Stimulated activated CD4-positive, alpha-beta T cell treated with anti-CD3 and anti-CD28 coated beads, Interleukin-12 subunit alpha, Interleukin-12 subunit beta, amount 100 ng/mL, for 48 hours (primary cell): ENCODE measurements around the gene MKI67.
"Not testable (repeated sequence)": the region's sequence is repeated elsewhere in the genome, so short reads cannot be mapped to it uniquely, and the experiment has no call there.

Source experiments
- DNase-seq, 3 donors: peaks; one replicate each; pipeline ENCODE4 v3.0.0-alpha.2; 2020; ENCODE audit warnings: low read depth in 2 of 3, low spot score in 1 of 3

The MKI67 gene

GRCh38 chr10:128113026-128113425, 13.2 kb downstream of the MKI67 start:
- DNase-seq, result no peak

GRCh38 chr10:128111696-128112095, 14.5 kb downstream of the MKI67 start:
- DNase-seq, result no peak

GRCh38 chr10:128110339-128110738, 15.9 kb downstream of the MKI67 start:
- DNase-seq, result no peak

GRCh38 chr10:128109707-128110106, 16.5 kb downstream of the MKI67 start:
- no peak for DNase-seq

- DNase-seq, result no peak
These were observed 20.8 kb downstream of the MKI67 start for GRCh38 chr10:128105383-128105782.

- no peak for DNase-seq
These were observed 23.0 kb downstream of the MKI67 start for GRCh38 chr10:128103229-128103714.

GRCh38 chr10:128102480-128103228, 23.6 kb downstream of the MKI67 start:
- DNase-seq, result no peak

GRCh38 chr10:128101901-128102300, 24.3 kb downstream of the MKI67 start:
- DNase-seq, result no peak

GRCh38 chr10:128099901-128100300, 26.3 kb downstream of the MKI67 start:
- DNase-seq, result no peak

GRCh38 chr10:128098631-128099030, 27.6 kb downstream of the MKI67 start:
- no peak for DNase-seq

GRCh38 chr10:128097783-128098182, 28.4 kb downstream of the MKI67 start:
- no peak for DNase-seq

GRCh38 chr10:128096486-128097199, 29.6 kb downstream of the MKI67 start:
- DNase-seq, result no peak

- DNase-seq, result no peak
These were observed 30.3 kb downstream of the MKI67 start for GRCh38 chr10:128095753-128096469.

- no peak for DNase-seq
These were observed 31.0 kb downstream of the MKI67 start for GRCh38 chr10:128095027-128095752.

- not testable (repeated sequence) for DNase-seq
These were observed 31.6 kb downstream of the MKI67 start for GRCh38 chr10:128094596-128094995.

GRCh38 chr10:128092454-128092853, 33.8 kb downstream of the MKI67 start:
- DNase-seq, result no peak

- DNase-seq, result no peak
These were observed 34.5 kb downstream of the MKI67 start for GRCh38 chr10:128091636-128092210.

GRCh38 chr10:128087884-128088709, 38.1 kb downstream of the MKI67 start:
- no peak for DNase-seq

GRCh38 chr10:128087146-128087883, 38.9 kb downstream of the MKI67 start:
- DNase-seq, result no peak
